HEK293T (cell line): ENCODE results near the gene EGFR.

Experiments used
- CTCF ChIA-PET: fragments of 350-600 bp; formaldehyde crosslinking; extraction: SDS; loops from one replicate; lab custom pipeline; 2021; ENCODE audit warnings: antibody characterized with exemption, inconsistent platforms; lab: Yijun Ruan, JAX
- POLR2A ChIA-PET: fragments of 350-600 bp; formaldehyde crosslinking; extraction: SDS; loops from one replicate; lab custom pipeline; 2020; ENCODE audit warnings: antibody characterized with exemption, inconsistent platforms; lab: Yijun Ruan, JAX
- DNase-seq: peaks from one replicate; pipeline ENCODE4 v3.0.0; 2012; ENCODE audit warnings: mixed read lengths; ENCODE audit errors: extremely low spot score
- ARNT ChIP-seq: fragments of 450-650 bp; IDR thresholded peaks from 2 replicates; pipeline ENCODE4 v1.6.1; 2017; ENCODE audit warnings: mild to moderate bottlenecking
- BHLHE40 ChIP-seq: fragments of 450-650 bp; IDR thresholded peaks from 2 replicates; pipeline ENCODE4 v1.6.1; 2016; ENCODE audit warnings: mild to moderate bottlenecking, moderate library complexity, borderline replicate concordance
- CTBP1 ChIP-seq: fragments of 450-650 bp; IDR thresholded peaks from 2 replicates; pipeline ENCODE4 v1.6.1; 2016; ENCODE audit warnings: borderline replicate concordance
- ELF4 ChIP-seq: fragments of 450-650 bp; IDR thresholded peaks from 2 replicates; pipeline ENCODE4 v1.6.1; 2017; ENCODE audit warnings: antibody characterized with exemption
- FOXA1 ChIP-seq: fragments of 450-650 bp; IDR thresholded peaks from 2 replicates; pipeline ENCODE4 v1.6.1; 2016; ENCODE audit warnings: mild to moderate bottlenecking
- FOXK2 ChIP-seq: fragments of 450-650 bp; IDR thresholded peaks from 2 replicates; pipeline ENCODE4 v1.6.1; 2016; ENCODE audit warnings: mild to moderate bottlenecking
- FOXM1 ChIP-seq: fragments of 450-650 bp; IDR thresholded peaks from 2 replicates; pipeline ENCODE4 v1.6.1; 2017; ENCODE audit warnings: mild to moderate bottlenecking, borderline replicate concordance
- HDGF ChIP-seq: fragments of 450-650 bp; IDR thresholded peaks from 2 replicates; pipeline ENCODE4 v1.6.1; 2017; ENCODE audit warnings: antibody characterized with exemption, borderline replicate concordance
- L3MBTL2 ChIP-seq: fragments of 450-650 bp; conservative IDR thresholded peaks from 2 replicates; pipeline ENCODE4 v1.6.1; 2016; ENCODE audit warnings: mild to moderate bottlenecking
- LEF1 ChIP-seq: fragments of 450-650 bp; IDR thresholded peaks from 2 replicates; pipeline ENCODE4 v1.6.1; 2017; ENCODE audit warnings: mild to moderate bottlenecking, borderline replicate concordance
- NFRKB ChIP-seq: fragments of 450-650 bp; IDR thresholded peaks from 2 replicates; pipeline ENCODE4 v1.6.1; 2016; ENCODE audit warnings: mild to moderate bottlenecking, moderate library complexity
- SP1 ChIP-seq: fragments of 450-650 bp; IDR thresholded peaks from 2 replicates; pipeline ENCODE4 v1.6.1; 2017
- SUZ12 ChIP-seq: fragments of 450-650 bp; IDR thresholded peaks from 2 replicates; pipeline ENCODE4 v1.6.1; 2016; ENCODE audit warnings: mild to moderate bottlenecking
- TARDBP ChIP-seq: fragments of 450-650 bp; IDR thresholded peaks from 2 replicates; pipeline ENCODE4 v1.6.1; 2016
- ZNF384 ChIP-seq: fragments of 450-650 bp; IDR thresholded peaks from 2 replicates; pipeline ENCODE4 v1.6.1; 2016
- TF ChIP-seq, protein P1 (sequence below): fragments of 450-650 bp; IDR thresholded peaks from 2 replicates; pipeline ENCODE4 v1.6.1; 2016

Gene EGFR

DNA sequence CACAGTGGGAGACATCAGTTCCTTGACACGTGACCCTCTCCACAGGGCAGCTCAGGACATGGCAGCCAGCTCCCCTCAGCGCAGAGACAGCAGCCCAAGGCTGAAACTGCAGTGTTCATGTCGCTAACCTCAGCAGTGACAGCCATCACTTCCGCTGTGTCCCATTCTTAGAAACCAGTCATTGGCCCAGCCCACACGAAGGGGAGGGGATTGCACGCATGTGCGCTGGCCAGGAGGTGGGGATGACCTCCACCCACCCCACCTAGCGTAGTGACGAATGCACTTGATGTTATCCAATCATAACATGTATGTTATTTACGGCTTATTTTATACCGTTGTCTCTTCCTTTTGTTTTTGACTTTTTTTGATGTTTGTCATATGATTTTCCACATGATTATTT, 36.9 kb upstream of the EGFR start:
- no peak for DNase-seq
- TF ChIP-seq NFRKB (no peak), SUZ12 (no peak), ZNF384 (no peak), ARNT (no peak), HDGF (no peak)
- ChIA-PET POLR2A (no interaction called here), CTCF (no interaction called here)

DNA sequence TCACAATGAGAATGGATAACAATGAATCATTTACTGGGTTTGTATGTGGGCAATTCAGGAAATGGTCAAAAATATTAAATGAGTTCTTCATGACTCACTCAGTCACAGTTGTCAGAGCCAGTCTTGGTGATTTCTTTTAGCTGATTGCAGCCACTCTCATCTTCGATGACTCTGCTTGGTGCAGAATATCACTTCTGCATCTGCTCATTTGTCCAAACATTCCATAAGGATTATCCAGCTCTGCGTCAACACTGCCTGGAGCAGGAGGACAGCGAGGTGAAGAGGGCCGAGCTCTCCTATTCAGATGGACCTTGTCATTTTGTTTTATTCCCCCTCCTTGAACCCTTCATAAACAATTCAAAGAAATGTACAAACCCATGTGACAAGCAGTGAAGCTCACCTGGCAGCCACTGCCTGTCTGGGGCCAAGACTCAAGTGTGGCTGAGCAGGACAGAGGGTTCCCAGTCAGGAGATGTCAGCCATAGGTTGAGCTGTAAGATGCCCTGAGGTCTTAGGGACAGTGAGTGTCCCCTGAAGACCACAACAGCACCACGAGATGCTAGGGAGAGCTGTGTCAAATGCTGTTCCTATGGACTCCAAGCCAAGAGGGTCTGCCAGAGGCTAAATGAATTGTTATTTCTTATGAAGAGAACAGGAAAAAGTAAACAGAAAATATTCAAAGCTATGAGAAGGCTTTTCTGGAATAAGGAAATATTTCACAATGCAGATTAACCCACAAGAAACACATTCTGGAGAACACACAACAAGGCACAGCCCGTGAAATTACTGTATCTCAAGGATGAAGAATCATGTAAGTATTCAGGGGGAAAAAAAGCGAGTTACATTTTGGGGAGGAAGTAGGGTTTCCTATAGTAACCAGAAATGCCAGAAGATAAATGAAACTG, 33.1 kb upstream of the EGFR start:
- POLR2A ChIA-PET: no interaction called here
- CTCF ChIA-PET: interaction anchor here (0.6 kb wide), 1 partner anchor 13 kb away, joined by 3 read pairs; no protein-coding TSS in a partner anchor
- no peak for TF ChIP-seq ZNF384
- TF ChIP-seq BHLHE40: no peak
- no peak for TF ChIP-seq FOXM1
- no peak for TF ChIP-seq SP1
- TF ChIP-seq ARNT: no peak
- TF ChIP-seq TARDBP: no peak
- no peak for TF ChIP-seq SUZ12
- TF ChIP-seq HDGF: no peak
- no peak for TF ChIP-seq FOXA1
- TF ChIP-seq ELF4: no peak
- TF ChIP-seq CTBP1: no peak
- TF ChIP-seq NFRKB: no peak
- no peak for TF ChIP-seq L3MBTL2
- TF ChIP-seq LEF1: no peak
- DNase-seq: no peak

DNA sequence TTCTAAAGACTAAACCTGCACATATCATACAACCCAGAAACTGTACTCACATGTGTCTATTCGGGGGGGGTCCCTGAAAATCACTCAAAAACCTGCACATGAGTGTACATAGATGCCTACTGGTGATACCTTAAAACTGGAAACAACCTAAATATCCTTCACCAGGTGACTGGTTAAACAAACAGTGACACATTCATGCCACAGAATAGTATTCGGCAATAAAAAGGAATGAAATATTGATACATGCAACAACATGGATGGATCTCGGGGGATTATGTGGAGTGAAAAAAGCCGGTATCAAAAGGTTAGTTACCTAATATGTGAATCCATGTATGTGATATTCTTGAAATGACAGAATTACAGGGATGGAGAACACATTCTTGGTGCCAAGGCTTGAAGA, 32.1 kb upstream of the EGFR start:
- ChIA-PET POLR2A (no interaction called here), CTCF (no interaction called here)
- TF ChIP-seq HDGF (no peak), L3MBTL2 (no peak), TARDBP (no peak), FOXM1 (no peak), BHLHE40 (no peak), FOXA1 (no peak), ARNT (no peak), ELF4 (no peak)
- DNase-seq: no peak

DNA sequence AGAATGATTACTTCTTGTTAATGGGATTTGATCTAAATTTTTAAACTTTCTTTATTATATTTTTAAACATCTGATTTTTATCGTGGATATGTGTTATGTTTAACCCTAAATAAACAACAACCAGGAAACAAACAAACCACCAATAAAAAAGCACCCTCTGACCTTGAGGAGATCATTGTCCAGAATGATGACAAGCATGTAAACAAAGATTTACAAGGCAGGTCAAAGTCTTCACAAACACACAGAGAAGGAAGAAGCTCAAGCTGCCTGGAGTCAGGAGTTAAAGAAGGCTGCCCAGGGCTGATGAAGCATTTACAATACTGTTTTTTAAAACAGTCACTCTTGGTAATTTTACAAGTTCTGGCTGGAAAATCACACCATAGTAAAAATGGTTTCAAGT, 31.0 kb upstream of the EGFR start:
- no peak for DNase-seq
- TF ChIP-seq HDGF: no peak
- no peak for TF ChIP-seq BHLHE40
- no peak for TF ChIP-seq FOXM1
- no peak for TF ChIP-seq L3MBTL2
- TF ChIP-seq ELF4: no peak
- no peak for TF ChIP-seq TARDBP
- TF ChIP-seq ARNT: no peak
- CTCF ChIA-PET: no interaction called here
- POLR2A ChIA-PET: no interaction called here

DNA sequence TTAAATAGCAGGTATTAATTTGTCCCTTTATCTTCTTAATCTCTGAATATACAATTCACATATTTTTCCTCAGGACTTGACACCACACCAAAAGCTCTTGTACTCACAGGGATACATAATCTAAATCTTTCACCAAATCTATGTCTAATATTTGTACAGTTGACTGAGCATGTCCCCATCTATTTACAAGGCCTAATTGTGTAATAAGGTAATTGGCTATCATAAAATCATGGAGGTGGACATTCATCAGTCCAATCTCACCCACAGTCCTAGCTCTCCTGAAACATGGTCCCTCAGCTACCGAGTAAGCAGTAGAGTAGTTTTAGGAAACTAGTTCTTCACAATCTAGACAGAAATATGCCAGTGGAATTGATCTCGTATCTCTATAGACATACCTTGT, 30.3 kb upstream of the EGFR start:
- ChIA-PET CTCF (no interaction called here), POLR2A (no interaction called here)
- no peak for TF ChIP-seq LEF1
- TF ChIP-seq ELF4: no peak
- no peak for DNase-seq

DNA sequence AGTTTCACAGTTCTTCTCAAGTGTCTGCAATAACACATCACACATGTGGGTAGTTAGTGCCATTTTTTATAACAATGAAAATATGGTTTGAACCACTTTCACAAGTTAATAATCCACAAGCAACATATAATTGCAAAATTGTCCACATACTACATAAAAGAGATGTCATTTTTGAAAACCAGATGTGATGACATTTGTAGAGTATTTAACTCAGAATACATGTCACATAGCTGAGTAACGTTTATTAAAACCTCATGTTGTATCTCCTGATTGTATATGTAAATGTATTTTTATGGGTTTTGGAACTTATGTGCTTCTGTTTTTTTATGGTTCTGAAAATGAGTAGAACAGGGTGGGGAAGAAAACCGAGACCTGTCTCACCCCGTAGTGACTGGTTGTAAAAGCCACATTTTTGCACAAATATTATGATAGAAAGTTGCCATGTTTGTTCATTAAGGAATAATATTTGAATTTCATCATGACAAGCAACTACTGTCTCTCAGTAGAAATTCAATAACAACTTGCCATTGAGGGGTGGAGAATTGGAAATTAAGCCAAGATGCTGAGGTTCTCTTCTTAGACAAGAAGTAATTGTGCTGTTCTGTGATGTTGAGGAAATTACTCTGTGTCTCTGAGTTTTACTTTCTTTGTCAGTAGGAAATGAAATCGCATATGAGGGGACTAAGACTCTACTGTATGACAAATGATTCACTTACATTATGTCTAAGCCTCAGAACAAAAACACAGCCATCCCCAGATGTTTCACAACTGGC, 29.2 kb upstream of the EGFR start:
- TF ChIP-seq FOXM1 (no peak), TARDBP (no peak), ARNT (no peak), ZNF384 (no peak), FOXK2 (no peak), BHLHE40 (no peak), LEF1 (no peak), NFRKB (no peak), SP1 (no peak), ELF4 (no peak), L3MBTL2 (no peak), SUZ12 (no peak), CTBP1 (no peak), HDGF (no peak), FOXA1 (no peak)
- TF ChIP-seq, protein P1, sequence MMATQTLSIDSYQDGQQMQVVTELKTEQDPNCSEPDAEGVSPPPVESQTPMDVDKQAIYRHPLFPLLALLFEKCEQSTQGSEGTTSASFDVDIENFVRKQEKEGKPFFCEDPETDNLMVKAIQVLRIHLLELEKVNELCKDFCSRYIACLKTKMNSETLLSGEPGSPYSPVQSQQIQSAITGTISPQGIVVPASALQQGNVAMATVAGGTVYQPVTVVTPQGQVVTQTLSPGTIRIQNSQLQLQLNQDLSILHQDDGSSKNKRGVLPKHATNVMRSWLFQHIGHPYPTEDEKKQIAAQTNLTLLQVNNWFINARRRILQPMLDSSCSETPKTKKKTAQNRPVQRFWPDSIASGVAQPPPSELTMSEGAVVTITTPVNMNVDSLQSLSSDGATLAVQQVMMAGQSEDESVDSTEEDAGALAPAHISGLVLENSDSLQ: no peak
- DNase-seq: no peak
- ChIA-PET POLR2A (no interaction called here), CTCF (no interaction called here)

DNA sequence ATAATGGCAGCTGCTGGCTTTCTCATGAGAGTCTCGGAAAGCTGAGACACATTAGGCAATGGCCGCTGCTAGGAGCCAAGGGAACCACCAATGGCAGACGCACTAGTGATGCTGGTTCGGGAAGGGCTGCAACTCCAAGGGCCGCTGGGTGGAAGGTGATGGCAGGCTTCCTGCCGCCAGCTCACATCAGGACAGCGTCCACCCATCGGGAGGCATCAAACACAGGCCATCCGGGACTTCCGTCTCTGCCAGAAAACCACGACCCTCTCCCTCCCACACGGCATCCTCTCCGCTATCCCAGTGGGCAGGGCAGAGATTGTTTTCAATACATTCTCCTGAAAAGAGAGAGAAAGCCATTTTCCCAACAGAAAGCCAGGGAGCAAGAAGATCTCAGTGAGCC, 27.5 kb upstream of the EGFR start:
- ChIA-PET POLR2A (no interaction called here), CTCF (no interaction called here)
- DNase-seq: no peak
- TF ChIP-seq NFRKB (no peak), ELF4 (no peak), ZNF384 (no peak), FOXA1 (no peak), TARDBP (no peak), CTBP1 (no peak), LEF1 (no peak), FOXM1 (no peak), L3MBTL2 (no peak), FOXK2 (no peak)
